IPS-11a (cell line): ENCODE data around the gene ST6GALNAC2.
"Not testable (repeated sequence)": the region's sequence is repeated elsewhere in the genome, so short reads cannot be mapped to it uniquely, and the experiment has no call there.

Source experiments
- H3K4me3 ChIP-seq: one replicate; pipeline ENCODE4 v1.5.1; 2013; ENCODE audit warnings: low read depth, low read length, control low read depth

The ST6GALNAC2 gene

GRCh38 chr17:76530095-76530723 lies 55.5 kb downstream of the ST6GALNAC2 start:
- H3K4me3 ChIP-seq, result no peak overlapping the region

DNA sequence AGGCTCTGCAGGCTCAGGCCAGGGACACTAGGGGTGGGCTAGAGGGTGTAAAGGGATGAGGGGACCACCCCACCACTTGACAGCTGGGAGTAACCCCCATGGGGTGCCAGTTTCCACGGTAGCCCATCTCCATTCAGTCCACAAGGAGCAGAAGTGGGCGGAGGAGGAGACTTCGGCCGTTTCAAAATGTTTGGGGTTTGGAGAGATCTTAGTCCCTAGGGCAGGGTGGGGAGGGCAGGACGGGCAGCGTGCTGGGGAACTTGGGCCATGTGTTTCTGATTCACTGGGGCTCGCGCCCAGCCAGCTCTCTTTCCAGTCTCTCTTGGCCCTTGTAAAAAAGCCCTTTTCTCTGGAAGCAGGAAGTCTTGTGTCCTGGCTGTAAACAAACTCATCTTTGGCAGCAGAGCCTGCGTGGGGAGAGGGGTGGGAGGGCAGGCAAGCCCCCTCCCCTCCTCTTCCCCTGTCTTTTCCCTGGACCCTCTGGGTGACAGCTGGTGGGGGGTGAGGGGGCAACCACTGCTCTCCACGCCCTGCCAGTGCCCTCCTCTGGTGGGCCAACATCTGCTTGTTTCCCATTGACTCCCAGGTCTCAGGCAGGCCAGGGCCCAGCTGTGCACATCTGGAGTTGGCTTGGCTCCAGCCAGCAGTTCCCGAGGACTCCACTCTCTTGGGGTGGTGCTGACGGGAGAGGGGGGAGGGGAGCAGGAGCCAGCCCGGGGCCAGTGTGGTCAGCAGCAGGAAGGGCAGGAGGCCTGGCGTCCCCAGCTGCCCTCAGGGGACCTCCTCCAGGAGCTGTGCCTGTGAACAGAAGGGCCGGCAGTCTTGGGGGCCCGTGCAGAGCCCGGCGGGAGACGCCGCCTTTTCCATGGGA lies 56.2 kb downstream of the ST6GALNAC2 start:
- H3K4me3 ChIP-seq, result no peak overlapping the region

DNA sequence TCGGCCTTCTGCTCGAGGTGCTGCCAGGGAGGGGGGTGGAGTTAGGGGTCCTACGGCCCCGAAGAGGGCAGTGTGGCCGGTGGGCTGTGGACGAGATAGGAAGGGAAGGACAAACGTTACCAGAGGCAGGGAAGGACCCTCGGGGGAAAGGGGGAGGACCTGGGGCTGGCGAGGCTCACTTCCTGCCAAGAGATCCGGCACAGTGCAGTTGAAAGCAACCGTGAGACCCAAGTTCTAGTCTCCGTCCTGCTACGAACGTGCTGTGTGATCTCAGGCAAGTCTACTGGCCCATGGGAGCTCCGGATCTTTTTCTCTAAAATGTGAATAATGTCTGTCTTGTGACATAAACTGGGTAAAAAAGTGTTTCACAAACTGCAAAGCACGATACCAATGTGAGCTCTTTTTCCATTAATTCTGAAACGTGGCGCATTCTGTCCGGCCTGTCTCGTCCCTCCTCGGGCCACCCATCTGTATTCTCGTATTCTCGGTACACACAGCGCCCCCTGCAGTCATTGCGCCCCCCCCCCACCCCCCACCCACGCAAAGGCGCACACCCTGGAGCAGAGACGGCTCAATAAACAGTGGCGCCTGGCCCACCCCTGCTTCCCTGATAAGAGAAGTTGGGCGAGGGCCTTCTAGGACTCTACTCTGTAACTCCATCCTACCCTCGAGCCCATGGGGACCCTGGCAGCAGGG lies 57.0 kb downstream of the ST6GALNAC2 start:
- H3K4me3 ChIP-seq, result no peak overlapping the region

- H3K4me3 ChIP-seq, result no peak overlapping the region
Observed at GRCh38 chr17:76528156-76528527, 57.5 kb downstream of the ST6GALNAC2 start.

DNA sequence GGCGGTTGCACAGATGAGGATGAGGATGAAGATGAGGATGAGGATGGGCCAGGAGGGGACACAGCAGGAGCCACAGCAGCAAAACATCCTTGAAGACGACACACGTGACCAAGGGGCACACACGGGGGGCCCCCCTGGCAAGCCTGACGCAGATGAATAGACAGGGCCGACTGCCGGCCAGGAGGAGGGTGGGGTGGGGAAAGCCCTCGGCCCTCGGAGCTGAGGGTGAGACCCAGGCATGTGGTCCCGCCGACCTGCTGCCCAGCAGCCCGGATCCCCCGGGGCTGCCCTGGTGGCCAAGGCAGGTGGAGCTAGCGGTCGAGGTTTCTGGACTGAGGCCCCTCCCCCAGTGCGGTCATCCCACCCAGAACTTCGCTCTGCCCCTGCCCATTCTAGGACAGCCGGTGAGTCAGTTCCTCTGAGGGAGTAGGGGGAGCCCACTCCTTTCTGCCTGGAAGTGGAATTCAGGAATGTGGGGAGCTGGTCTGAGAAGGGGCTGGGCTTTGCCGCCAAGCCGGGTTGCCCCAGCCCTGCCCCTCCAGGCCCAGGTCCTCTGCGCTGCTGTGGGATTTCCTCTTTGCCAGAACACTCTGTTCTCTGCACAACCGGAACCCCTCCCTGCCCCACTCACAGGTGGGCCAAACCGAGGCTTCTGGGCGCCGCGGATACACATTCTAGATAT lies 58.1 kb downstream of the ST6GALNAC2 start:
- H3K4me3 ChIP-seq, result no peak overlapping the region

GRCh38 chr17:76527016-76527415 lies 58.6 kb downstream of the ST6GALNAC2 start:
- H3K4me3 ChIP-seq, result not testable (repeated sequence)

- not testable (repeated sequence) for H3K4me3 ChIP-seq
Observed at GRCh38 chr17:76525513-76525833, 60.2 kb downstream of the ST6GALNAC2 start.

- no peak overlapping the region for H3K4me3 ChIP-seq
Observed at GRCh38 chr17:76524598-76525512, 60.8 kb downstream of the ST6GALNAC2 start.

DNA sequence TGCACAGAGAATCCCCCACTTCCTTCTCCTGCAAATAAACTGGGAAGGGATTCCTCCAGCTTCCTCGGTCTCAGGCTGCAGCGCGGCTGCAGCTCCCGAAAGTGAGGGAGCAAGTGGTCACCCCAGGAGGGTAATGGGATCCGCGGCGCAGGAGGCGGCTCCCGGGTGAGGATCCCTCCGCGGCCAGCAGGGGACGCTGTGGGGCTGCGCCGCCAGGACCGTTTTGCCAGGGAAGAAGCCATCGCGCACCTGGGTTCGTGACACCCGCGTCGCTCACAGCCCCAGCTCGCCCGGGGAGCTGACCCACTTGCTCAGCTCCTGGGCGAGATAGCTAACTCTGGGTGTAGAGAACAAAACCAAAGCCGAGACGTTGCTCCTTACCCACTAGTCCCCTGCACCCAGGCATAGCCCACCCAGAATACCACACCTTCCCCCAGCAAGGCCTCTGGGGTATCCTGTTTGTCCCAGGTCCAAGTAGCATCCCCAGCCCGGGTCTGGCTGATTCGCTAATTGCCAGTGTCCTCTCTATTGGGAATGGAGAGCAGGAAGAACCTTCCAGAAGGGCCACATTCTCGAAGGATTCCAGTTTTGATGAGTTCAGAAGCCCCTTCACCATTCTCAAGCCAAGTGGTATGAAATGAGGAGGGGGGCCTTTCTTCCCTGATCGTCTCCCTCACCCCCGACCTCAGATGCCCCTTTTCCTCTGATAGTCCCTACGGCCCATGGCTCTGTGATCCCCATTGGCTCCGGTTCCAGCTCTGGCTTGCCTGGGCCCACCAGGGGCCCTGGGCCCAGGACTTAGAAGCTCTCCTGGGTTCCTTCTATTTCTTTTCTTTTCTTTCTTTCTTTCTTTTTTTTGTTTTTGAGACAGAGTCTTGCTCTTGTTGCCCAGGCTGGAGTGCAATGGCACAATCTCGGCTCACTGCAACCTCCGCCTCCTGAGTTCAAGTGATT lies 62.3 kb downstream of the ST6GALNAC2 start:
- no peak overlapping the region for H3K4me3 ChIP-seq

DNA sequence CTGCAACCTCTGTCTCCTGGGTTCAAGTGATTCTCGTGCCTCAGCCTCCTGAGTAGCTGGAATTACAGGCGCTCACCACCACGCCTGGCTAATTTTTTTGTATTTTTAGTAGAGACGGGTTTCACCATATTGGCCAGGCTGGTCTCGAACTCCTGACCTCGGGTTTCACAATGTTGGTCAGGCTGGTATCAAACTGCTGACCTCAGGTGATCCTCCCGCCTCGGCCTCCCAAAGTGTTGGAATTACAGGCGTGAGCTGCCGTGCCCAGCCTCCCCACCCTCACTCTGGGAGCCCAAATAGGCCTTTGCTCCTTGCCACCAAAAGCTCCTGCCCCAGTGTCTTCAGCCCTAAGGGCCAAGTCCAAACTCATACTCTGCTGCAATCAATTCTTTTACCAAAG lies 64.0 kb downstream of the ST6GALNAC2 start:
- H3K4me3 ChIP-seq, result not testable (repeated sequence)

- no peak overlapping the region for H3K4me3 ChIP-seq
Observed at GRCh38 chr17:76521262-76521661, 64.4 kb downstream of the ST6GALNAC2 start.

- no peak overlapping the region for H3K4me3 ChIP-seq
Observed at GRCh38 chr17:76519048-76519966, 66.4 kb downstream of the ST6GALNAC2 start.

DNA sequence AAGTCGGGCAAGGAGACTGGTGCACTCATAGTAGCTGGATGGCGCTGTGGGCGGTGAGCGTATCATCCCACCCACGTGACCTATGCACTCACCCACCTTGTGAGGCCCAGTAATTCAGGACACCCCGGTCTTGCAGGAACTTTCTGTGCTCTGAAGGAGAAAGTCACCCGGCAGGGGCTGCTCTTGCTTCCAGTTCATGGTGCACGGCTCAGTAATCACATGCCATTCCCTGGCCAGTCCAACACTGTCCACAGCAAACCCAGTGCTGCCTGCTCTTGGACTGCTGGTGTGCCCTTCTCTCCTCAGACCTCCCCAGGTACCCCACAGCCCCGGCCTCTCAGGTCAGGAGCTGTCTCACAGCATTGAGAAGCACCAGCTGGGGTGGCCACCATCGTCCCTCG lies 68.0 kb downstream of the ST6GALNAC2 start:
- H3K4me3 ChIP-seq, result no peak overlapping the region
